CD4-positive, alpha-beta T cell treated with Interleukin-2 at 100 ng/mL for 4 hours (primary cell): ENCODE measurements around the gene ABCA2.
"Not testable (repeated sequence)": the region's sequence is repeated elsewhere in the genome, so short reads cannot be mapped to it uniquely, and the experiment has no call there.

ENCODE experiments used
- DNase-seq: peaks from one replicate; pipeline ENCODE4 v3.0.0-alpha.2; 2020; ENCODE audit warnings: low spot score

ABCA2 gene

GRCh38 chr9:137044502-137045177 is 16.6 kb upstream of the ABCA2 start:
- DNase-seq: no peak

GRCh38 chr9:137044037-137044436 is 16.0 kb upstream of the ABCA2 start:
- no peak for DNase-seq

GRCh38 chr9:137042751-137043727 is 15.0 kb upstream of the ABCA2 start:
- no peak for DNase-seq

GRCh38 chr9:137041124-137041523 is 13.1 kb upstream of the ABCA2 start:
- no peak for DNase-seq

- no peak for DNase-seq
Measured at GRCh38 chr9:137040568-137040967, 12.5 kb upstream of the ABCA2 start.

GRCh38 chr9:137039611-137040366 is 11.8 kb upstream of the ABCA2 start:
- DNase-seq: no peak

GRCh38 chr9:137038916-137039315 is 10.9 kb upstream of the ABCA2 start:
- no peak for DNase-seq

GRCh38 chr9:137037483-137037882 is 9.4 kb upstream of the ABCA2 start:
- DNase-seq: no peak

GRCh38 chr9:137037035-137037434 is 9.0 kb upstream of the ABCA2 start:
- no peak for DNase-seq

GRCh38 chr9:137035937-137036336 is 7.9 kb upstream of the ABCA2 start:
- no peak for DNase-seq

GRCh38 chr9:137035507-137035834 is 7.4 kb upstream of the ABCA2 start:
- DNase-seq: no peak

GRCh38 chr9:137034709-137035506 is 6.9 kb upstream of the ABCA2 start:
- DNase-seq: peak; percentile 89

- no peak for DNase-seq
Measured at GRCh38 chr9:137034039-137034708, 6.1 kb upstream of the ABCA2 start.

GRCh38 chr9:137033481-137033880 is 5.4 kb upstream of the ABCA2 start:
- not testable (repeated sequence) for DNase-seq

- DNase-seq: no peak
Measured at GRCh38 chr9:137032858-137033257, 4.8 kb upstream of the ABCA2 start.

GRCh38 chr9:137031904-137032640 is 4.0 kb upstream of the ABCA2 start, which contains the start of gene FUT7:
FUT7 (minus strand) TSS chr9:137032088; CDS start chr9:137031991, 97 bp downstream.
- peak; percentile 33 for DNase-seq

- DNase-seq: peak; percentile 37
Measured at GRCh38 chr9:137030538-137031527, 2.8 kb upstream of the ABCA2 start.

GRCh38 chr9:137030006-137030405 is 2.0 kb upstream of the ABCA2 start:
- no peak for DNase-seq
